Measurements from ENCODE around the gene MMS22L. TPM values are rescaled to one million over a fixed set of nuclear protein-coding genes. Genes with fewer than 3 reads are reported as not detected.
A peak's percentile ranks its signal among the peaks of the same experiment; 100 is the strongest.

MMS22L gene
- total and polyA plus RNA-seq, 2 of the 4 experiments (the other 2 are of a cell fraction), result 6.1 to 18.6 TPM

DNA sequence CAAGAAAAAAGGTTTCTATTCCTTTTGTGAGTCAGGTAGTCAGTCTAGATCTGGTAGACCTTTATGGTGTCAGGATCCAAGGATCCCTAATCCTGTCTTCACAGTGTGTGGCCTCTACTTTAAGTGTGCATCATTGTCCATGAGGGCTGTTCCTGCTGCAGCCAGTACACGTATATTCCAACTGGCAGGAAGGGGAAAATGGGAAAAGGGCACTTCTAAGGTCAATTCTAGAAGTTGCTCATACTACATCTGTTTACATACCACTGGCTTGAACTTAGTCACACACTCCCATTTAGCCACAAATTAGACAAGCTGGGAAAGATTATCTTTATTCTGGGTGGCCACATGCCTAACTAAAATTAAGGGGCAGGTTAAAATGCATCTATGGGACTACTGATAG is 9.7 kb upstream of the MMS22L start:
- Histone ChIP-seq H3K27me3 (ENCODE audit: control insufficient read depth, insufficient read depth, low read length) (no peaks in the 10 kb centered on the region), H2AK5ac (ENCODE audit: low read depth, low read length) (no peak overlapping the region), H3K9ac (ENCODE audit: low read depth, low read length) (no peak overlapping the region), H3K36me3 (ENCODE audit: control insufficient read depth, insufficient read depth, low read length) (no peaks in the 10 kb centered on the region), H4K8ac (ENCODE audit: low read depth in 2 of 2, low read length in 2 of 2) (0 out of 4 replicates have a peak overlapping the region, but pooled peaks of 1 of the 2 experiments have one; percentile 39), H3K18ac (ENCODE audit: low read depth, low read length) (no peak overlapping the region), H2BK120ac (ENCODE audit: low read depth, low read length) (peak overlapping the region; percentile 45; the same call in 1 of the 2 replicates), H2BK15ac (ENCODE audit: low read depth, low read length) (no peak overlapping the region), H3K4ac (ENCODE audit: low read depth, low read length) (no peak overlapping the region), H3K9me3 (ENCODE audit: control insufficient read depth, insufficient read depth, low read length) (no peaks in the 10 kb centered on the region), H4K5ac (ENCODE audit: low read depth, low read length) (no peak overlapping the region), H3K27ac (ENCODE audit: insufficient read depth, low read length) (no peak overlapping the region), H2AK9ac (replicated peaks; ENCODE audit: low read depth, low read length, poor library complexity) (no peak overlapping the region), H3K4me3 (ENCODE audit: insufficient read depth, low read depth, low read length) (no peak overlapping the region), H3K9me1 (ENCODE audit: insufficient read depth, low read length) (no peaks in the 10 kb centered on the region), H4K20me1 (ENCODE audit: insufficient read depth, low read length) (no peaks in the 10 kb centered on the region), H4K91ac (ENCODE audit: insufficient read depth, low read depth, low read length) (no peak overlapping the region), H2AFZ (replicated peaks; ENCODE audit: low read length, poor library complexity) (no peak overlapping the region), H3K23ac (ENCODE audit: low read depth, low read length) (no peak overlapping the region), H3K79me1 (ENCODE audit: low read depth in 1 of 2, low read length in 2 of 2) (no peaks in the 10 kb centered on the region), H3K4me1 (ENCODE audit: control insufficient read depth, insufficient read depth, low read length) (peaks cover 3% of the 10 kb centered on the region; the same call in 1 of the 2 replicates), H2BK20ac (ENCODE audit: low read depth, low read length) (no peak overlapping the region), H3K4me2 (ENCODE audit: low read depth, low read length) (no peak overlapping the region; the same call in 1 of the 2 replicates), H3K14ac (replicated peaks; ENCODE audit: low read depth, low read length) (no peak overlapping the region), H3K56ac (ENCODE audit: extremely low read depth, insufficient read depth, low read length) (no peak overlapping the region), H2BK5ac (ENCODE audit: low read depth, low read length, poor library complexity, severe bottlenecking) (no peak overlapping the region)
- peak; percentile 87 for DNase-seq
- peak; percentile 88 for ATAC-seq (ENCODE audit: low read depth)
- no TSS peak for BruUV-seq (replicated peaks)
- WGBS, 2 experiments (ENCODE audit: extremely low coverage in 2 of 2, insufficient read length in 1 of 2), result no CpG with 5 or more reads among the region's 1 CpG
- dilution Hi-C loops (cut with HindIII; ENCODE audit: low sequenced_read_pairs, unreplicated experiment) (no loop called here), in situ Hi-C loops (cut with MboI; ENCODE audit: low sequenced_read_pairs) (no loop called here), intact Hi-C loops (cut with micrococcal nuclease) (no loop called here)
- ChIA-PET POLR2A (ENCODE audit: unreplicated experiment) (no interaction called here), CTCF (no interaction called here)
- no peak for TF ChIP-seq CHD1 (IDR thresholded peaks at IDR 0.05; ENCODE audit: low read depth, low read length)
- 0 out of 2 replicates have a peak, but pooled peaks have one; percentile 31 for TF ChIP-seq FOS (IDR thresholded peaks at IDR 0.05; ENCODE audit: low read depth, low read length)
